ENCODE data around the gene PCBP3. TPM values are rescaled to one million over a fixed set of nuclear protein-coding genes. Genes with fewer than 3 reads are reported as not detected.

The PCBP3 gene
- total and polyA plus RNA-seq, 2 of the 8 experiments (the other 6 are each of a cell fraction or from before 2014, with no cell fraction given) = 3.5 to 6.3 TPM

DNA sequence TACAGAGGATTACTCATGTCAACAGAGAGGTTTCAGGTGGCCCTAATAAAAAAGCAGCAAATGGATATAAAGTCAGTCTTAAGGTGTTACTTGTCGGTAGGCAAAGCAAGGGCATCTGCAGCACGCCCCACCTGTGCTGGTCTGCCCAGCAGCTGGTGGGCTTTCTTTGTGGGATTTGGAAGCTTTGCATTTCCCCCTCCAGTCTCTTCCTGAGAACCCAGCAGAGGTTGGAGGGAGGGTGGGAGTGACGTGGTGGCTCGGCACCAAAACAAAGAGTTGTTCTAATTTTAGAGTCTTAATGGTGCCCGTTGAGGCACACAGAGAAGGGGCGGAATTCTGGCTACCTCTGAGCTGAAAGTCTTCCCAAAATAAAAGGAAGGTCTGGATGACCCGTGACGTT, 4.8 kb upstream of the PCBP3 start (continued):
- TF ChIP-seq, protein P1, sequence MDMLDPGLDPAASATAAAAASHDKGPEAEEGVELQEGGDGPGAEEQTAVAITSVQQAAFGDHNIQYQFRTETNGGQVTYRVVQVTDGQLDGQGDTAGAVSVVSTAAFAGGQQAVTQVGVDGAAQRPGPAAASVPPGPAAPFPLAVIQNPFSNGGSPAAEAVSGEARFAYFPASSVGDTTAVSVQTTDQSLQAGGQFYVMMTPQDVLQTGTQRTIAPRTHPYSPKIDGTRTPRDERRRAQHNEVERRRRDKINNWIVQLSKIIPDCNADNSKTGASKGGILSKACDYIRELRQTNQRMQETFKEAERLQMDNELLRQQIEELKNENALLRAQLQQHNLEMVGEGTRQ (IDR thresholded peaks at IDR 0.05; ENCODE audit: low read length) = no peak
- TF ChIP-seq TAF7 (optimal IDR thresholded peaks at IDR 0.05; ENCODE audit: borderline replicate concordance, low read depth, low read length) (no peak), CREB1 (IDR thresholded peaks at IDR 0.05) (no peak), PHF8 (conservative IDR thresholded peaks at IDR 0.05; ENCODE audit: low read depth, low read length) (no peak), BACH1 (IDR thresholded peaks at IDR 0.05; ENCODE audit: low read length) (no peak)
- TF ChIP-seq, protein P2, sequence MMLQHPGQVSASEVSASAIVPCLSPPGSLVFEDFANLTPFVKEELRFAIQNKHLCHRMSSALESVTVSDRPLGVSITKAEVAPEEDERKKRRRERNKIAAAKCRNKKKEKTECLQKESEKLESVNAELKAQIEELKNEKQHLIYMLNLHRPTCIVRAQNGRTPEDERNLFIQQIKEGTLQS (IDR thresholded peaks at IDR 0.05; ENCODE audit: insufficient read depth, low read depth, low read length) = no peak
- TF ChIP-seq, protein P3, sequence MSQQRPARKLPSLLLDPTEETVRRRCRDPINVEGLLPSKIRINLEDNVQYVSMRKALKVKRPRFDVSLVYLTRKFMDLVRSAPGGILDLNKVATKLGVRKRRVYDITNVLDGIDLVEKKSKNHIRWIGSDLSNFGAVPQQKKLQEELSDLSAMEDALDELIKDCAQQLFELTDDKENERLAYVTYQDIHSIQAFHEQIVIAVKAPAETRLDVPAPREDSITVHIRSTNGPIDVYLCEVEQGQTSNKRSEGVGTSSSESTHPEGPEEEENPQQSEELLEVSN (IDR thresholded peaks at IDR 0.05) = no peak
